WI38 (cell line): ENCODE measurements around the gene SLC47A2.

Experiments
- H3K4me3 ChIP-seq: 2 replicates; pipeline ENCODE4 v1.5.1; 2011; ENCODE audit warnings: low read depth, mild to moderate bottlenecking, control low read depth, low read length
- CTCF ChIP-seq: IDR thresholded peaks from 2 replicates; pipeline ENCODE4 v1.5.1; 2012; ENCODE audit warnings: low read depth, mild to moderate bottlenecking, control low read depth, low read length

SLC47A2 gene

GRCh38 chr17:19740933-19741332, 24.5 kb upstream of the SLC47A2 start:
- no peak for TF ChIP-seq CTCF

GRCh38 chr17:19739241-19740201, 23.1 kb upstream of the SLC47A2 start:
- TF ChIP-seq CTCF: no peak
- no peak overlapping the region for H3K4me3 ChIP-seq

More at GRCh38 chr17:19740933-19741332, 24.5 kb upstream of the SLC47A2 start:
- H3K4me3 ChIP-seq: no peak overlapping the region

- TF ChIP-seq CTCF: no peak
- no peak overlapping the region for H3K4me3 ChIP-seq
Measured at GRCh38 chr17:19738757-19739156, 22.4 kb upstream of the SLC47A2 start.

GRCh38 chr17:19738073-19738449, 21.7 kb upstream of the SLC47A2 start:
- no peak overlapping the region for H3K4me3 ChIP-seq
- no peak for TF ChIP-seq CTCF

GRCh38 chr17:19737305-19738072, 21.1 kb upstream of the SLC47A2 start:
- TF ChIP-seq CTCF: no peak
- H3K4me3 ChIP-seq: no peak overlapping the region

- TF ChIP-seq CTCF: no peak
Measured at GRCh38 chr17:19736071-19736470, 19.7 kb upstream of the SLC47A2 start.

More at GRCh38 chr17:19736071-19736470, 19.7 kb upstream of the SLC47A2 start:
- no peak overlapping the region for H3K4me3 ChIP-seq
